ENCODE results near the gene ZCWPW1. TPM values are rescaled to one million over a fixed set of nuclear protein-coding genes. Genes with fewer than 3 reads are reported as not detected.
A peak's percentile ranks its signal among the peaks of the same experiment; 100 is the strongest.

ZCWPW1 gene
- total and polyA plus RNA-seq, 2 of the 13 experiments (the other 11 are each of a cell fraction or from before 2014, with no cell fraction given) = 2.4 to 2.5 TPM

DNA sequence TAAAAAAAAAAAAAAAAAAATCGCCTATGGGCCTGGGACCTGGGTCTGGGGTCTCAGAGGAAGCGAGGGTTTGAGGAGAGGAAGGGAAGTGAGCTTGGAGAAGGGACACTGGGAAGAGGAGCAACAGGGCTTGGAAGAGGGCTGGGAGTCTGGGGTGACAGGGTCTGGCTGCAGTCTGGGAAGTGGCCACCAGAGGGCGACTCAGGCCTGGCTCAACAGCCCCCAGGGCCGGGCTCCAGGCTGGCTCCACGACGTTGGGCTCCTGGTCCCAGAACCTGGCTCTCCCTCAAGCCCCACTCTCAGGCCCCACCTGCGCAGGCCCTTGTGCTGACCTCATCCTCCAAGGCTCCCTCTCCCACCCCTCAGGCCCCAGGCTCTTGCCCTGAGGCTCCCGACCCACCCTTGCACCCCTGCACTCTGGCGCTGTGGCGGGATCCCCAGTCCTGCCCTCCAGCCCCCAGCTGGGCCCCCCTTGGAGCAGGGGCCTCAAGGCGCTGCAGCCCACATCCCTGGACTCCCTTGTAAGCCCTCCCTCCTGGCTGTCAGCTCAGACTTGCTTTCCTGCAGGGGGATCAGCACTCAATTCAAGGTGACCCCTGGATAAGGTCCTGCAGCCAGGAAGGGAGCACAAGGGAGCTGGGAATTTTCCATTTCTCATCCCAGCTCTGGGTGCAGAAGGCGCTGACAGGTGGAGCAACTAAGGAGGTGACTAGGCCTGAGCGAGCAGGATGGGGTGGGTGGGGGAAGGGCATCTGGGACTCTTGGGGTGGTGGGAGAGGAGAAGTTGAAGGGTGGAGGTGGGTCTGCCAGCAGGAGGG, 40.9 kb upstream of the ZCWPW1 start:
- Histone ChIP-seq H3K79me2 (ENCODE audit: insufficient read depth, low read length) (no peaks in the 10 kb centered on the region), H2AFZ (ENCODE audit: low read length) (no peak overlapping the region), H4K20me1 (ENCODE audit: insufficient read depth, low read length) (no peaks in the 10 kb centered on the region), H3K9me3 (ENCODE audit: low read length) (no peaks in the 10 kb centered on the region), H3K4me3 (replicated peaks in 1 of 3; ENCODE audit: insufficient read depth in 1 of 3, low read depth in 2 of 3, low read length in 3 of 3) (0 out of 6 replicates have a peak overlapping the region, but pooled peaks of 1 of the 3 experiments have one; percentile 28), H3K4me1 (ENCODE audit: insufficient read depth, low read length) (peaks cover 17% of the 10 kb centered on the region), H3K27me3 (ENCODE audit: control insufficient read depth in 1 of 2, insufficient read depth in 2 of 2, low read length in 2 of 2) (no peaks in the 10 kb centered on the region), H3K27ac (ENCODE audit: extremely low read length, insufficient read depth, low read length) (no peak overlapping the region), H3K4me2 (ENCODE audit: low read depth, low read length) (peak overlapping the region; percentile 43; the same call in 1 of the 2 replicates), H3K36me3 (replicated peaks in 1 of 2; ENCODE audit: control insufficient read depth in 1 of 2, insufficient read depth in 2 of 2, low read length in 2 of 2) (peaks cover 4 to 8% of the 10 kb centered on the region in 2 experiments; a peak in 3 of 5 replicates), H3K9ac (ENCODE audit: insufficient read depth, low read depth, low read length) (no peak overlapping the region)
- BruUV-seq (replicated peaks) = no TSS peak
- WGBS (ENCODE audit: low lambda C conversion rate) = 59% methylated on average over 8 of the region's 13 CpGs
- peak; percentile 47 for FAIRE-seq
- intact Hi-C loops (cut with micrococcal nuclease; ENCODE audit: unreplicated experiment) (loop anchor here (1.0 to 5.0 kb wide), 2 partner anchors 14 to 93 kb away; partner anchors contain the start of gene NYAP1), in situ Hi-C loops (cut with HindIII; ENCODE audit: extremely low pct_ligation_motif_present, low pct_unique_long_range_greater_than_20kb) (loop anchor here (10.0 kb wide), 1 partner anchor 225 kb away; the partner anchor contains the start of gene GIGYF1)
- peak; percentile 87 for ATAC-seq
- ChIA-PET POLR2A (interaction anchor here (0.7 to 1.4 kb wide), 4 partner anchors 11 to 236 kb away, joined by 3 to 4 read pairs (median 4); partner anchors contain the start of genes FBXO24, LRCH4 and POP7), CTCF (ENCODE audit: low intra/inter-chr PET ratio, low total read pairs) (interaction anchor here (1.0 to 2.7 kb wide), 6 partner anchors 9 to 119 kb away, joined by 3 to 32 read pairs (median 6); partner anchors contain the start of genes FBXO24, LRCH4, NYAP1 and TSC22D4)
- peak; percentile 51 for DNase-seq (ENCODE audit: low spot score)
- TF ChIP-seq AGO1 (IDR thresholded peaks at IDR 0.05; ENCODE audit: low read depth, low read length, poor library complexity, severe bottlenecking) (peak; percentile 33), MYNN (CRISPR knock-in tag; IDR thresholded peaks at IDR 0.05; ENCODE audit: low read depth) (no peak), ZNF619 (CRISPR knock-in tag; IDR thresholded peaks at IDR 0.05) (no peak), HIVEP1 (CRISPR knock-in tag; IDR thresholded peaks at IDR 0.05) (no peak), HDAC1 (CRISPR knock-in tag; IDR thresholded peaks at IDR 0.05) (no peak), ATAD3A (CRISPR knock-in tag; IDR thresholded peaks at IDR 0.05) (no peak), ZNF773 (CRISPR knock-in tag; IDR thresholded peaks at IDR 0.05; ENCODE audit: borderline replicate concordance) (no peak), PTBP1 (IDR thresholded peaks at IDR 0.05; ENCODE audit: low read depth, low read length, poor library complexity, severe bottlenecking) (no peak), ESRRA (CRISPR knock-in tag; IDR thresholded peaks at IDR 0.05; ENCODE audit: low read depth) (0 out of 2 replicates have a peak, but pooled peaks have one; percentile 25)
- TF ChIP-seq, protein P1, sequence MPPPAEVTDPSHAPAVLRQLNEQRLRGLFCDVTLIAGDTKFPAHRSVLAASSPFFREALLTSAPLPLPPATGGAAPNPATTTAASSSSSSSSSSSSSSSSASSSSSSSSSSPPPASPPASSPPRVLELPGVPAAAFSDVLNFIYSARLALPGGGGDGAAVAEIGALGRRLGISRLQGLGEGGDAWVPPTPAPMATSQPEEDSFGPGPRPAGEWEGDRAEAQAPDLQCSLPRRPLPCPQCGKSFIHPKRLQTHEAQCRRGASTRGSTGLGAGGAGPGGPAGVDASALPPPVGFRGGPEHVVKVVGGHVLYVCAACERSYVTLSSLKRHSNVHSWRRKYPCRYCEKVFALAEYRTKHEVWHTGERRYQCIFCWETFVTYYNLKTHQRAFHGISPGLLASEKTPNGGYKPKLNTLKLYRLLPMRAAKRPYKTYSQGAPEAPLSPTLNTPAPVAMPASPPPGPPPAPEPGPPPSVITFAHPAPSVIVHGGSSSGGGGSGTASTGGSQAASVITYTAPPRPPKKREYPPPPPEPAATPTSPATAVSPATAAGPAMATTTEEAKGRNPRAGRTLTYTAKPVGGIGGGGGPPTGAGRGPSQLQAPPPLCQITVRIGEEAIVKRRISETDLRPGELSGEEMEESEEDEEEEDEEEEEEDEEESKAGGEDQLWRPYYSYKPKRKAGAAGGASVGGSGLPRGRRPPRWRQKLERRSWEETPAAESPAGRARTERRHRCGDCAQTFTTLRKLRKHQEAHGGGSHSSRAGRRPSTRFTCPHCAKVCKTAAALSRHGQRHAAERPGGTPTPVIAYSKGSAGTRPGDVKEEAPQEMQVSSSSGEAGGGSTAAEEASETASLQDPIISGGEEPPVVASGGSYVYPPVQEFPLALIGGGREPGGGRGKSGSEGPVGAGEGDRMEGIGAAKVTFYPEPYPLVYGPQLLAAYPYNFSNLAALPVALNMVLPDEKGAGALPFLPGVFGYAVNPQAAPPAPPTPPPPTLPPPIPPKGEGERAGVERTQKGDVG (CRISPR knock-in tag; IDR thresholded peaks at IDR 0.05; ENCODE audit: borderline replicate concordance) = no peak
- TF ChIP-seq, protein P2, sequence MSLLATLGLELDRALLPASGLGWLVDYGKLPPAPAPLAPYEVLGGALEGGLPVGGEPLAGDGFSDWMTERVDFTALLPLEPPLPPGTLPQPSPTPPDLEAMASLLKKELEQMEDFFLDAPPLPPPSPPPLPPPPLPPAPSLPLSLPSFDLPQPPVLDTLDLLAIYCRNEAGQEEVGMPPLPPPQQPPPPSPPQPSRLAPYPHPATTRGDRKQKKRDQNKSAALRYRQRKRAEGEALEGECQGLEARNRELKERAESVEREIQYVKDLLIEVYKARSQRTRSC (CRISPR knock-in tag; IDR thresholded peaks at IDR 0.05; ENCODE audit: low read depth) = no peak
- TF ChIP-seq, protein P3, sequence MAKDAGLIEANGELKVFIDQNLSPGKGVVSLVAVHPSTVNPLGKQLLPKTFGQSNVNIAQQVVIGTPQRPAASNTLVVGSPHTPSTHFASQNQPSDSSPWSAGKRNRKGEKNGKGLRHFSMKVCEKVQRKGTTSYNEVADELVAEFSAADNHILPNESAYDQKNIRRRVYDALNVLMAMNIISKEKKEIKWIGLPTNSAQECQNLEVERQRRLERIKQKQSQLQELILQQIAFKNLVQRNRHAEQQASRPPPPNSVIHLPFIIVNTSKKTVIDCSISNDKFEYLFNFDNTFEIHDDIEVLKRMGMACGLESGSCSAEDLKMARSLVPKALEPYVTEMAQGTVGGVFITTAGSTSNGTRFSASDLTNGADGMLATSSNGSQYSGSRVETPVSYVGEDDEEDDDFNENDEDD (CRISPR knock-in tag; IDR thresholded peaks at IDR 0.05; ENCODE audit: borderline replicate concordance) = no peak
- TF ChIP-seq, protein P4, sequence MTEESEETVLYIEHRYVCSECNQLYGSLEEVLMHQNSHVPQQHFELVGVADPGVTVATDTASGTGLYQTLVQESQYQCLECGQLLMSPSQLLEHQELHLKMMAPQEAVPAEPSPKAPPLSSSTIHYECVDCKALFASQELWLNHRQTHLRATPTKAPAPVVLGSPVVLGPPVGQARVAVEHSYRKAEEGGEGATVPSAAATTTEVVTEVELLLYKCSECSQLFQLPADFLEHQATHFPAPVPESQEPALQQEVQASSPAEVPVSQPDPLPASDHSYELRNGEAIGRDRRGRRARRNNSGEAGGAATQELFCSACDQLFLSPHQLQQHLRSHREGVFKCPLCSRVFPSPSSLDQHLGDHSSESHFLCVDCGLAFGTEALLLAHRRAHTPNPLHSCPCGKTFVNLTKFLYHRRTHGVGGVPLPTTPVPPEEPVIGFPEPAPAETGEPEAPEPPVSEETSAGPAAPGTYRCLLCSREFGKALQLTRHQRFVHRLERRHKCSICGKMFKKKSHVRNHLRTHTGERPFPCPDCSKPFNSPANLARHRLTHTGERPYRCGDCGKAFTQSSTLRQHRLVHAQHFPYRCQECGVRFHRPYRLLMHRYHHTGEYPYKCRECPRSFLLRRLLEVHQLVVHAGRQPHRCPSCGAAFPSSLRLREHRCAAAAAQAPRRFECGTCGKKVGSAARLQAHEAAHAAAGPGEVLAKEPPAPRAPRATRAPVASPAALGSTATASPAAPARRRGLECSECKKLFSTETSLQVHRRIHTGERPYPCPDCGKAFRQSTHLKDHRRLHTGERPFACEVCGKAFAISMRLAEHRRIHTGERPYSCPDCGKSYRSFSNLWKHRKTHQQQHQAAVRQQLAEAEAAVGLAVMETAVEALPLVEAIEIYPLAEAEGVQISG (CRISPR knock-in tag; IDR thresholded peaks at IDR 0.05) = peak; percentile 40; the same call in 1 of the 2 replicates

Data from HepG2 (cell line).